ENCODE data around the gene A2ML1.

The A2ML1 gene

GRCh38 chr12:8860165-8860961 is 37.9 kb downstream of the A2ML1 start:
- no peak overlapping the region for H3K9ac ChIP-seq
- H3K4me1 ChIP-seq: peaks cover 6% of the 10 kb centered on the region
- H3K79me2 ChIP-seq: no peaks in the 10 kb centered on the region
- no peak overlapping the region for H3K27ac ChIP-seq
- H2AFZ ChIP-seq: no peak overlapping the region
- no peaks in the 10 kb centered on the region for H3K36me3 ChIP-seq (ENCODE audit: control insufficient read depth, insufficient read depth, low read length)
- no peaks in the 10 kb centered on the region for H3K27me3 ChIP-seq (ENCODE audit: control insufficient read depth, insufficient read depth, low read length)
- H3K4me2 ChIP-seq (ENCODE audit: low read length): no peak overlapping the region
- no peaks in the 10 kb centered on the region for H3K9me3 ChIP-seq (ENCODE audit: control insufficient read depth, low read length)
- peak; percentile 81 for TF ChIP-seq CTCF (IDR thresholded peaks at IDR 0.05)
- H3K4me3 ChIP-seq (ENCODE audit: low read depth, low read length): no peak overlapping the region

- H3K4me2 ChIP-seq (ENCODE audit: low read length): no peak overlapping the region
- H3K27me3 ChIP-seq (ENCODE audit: control insufficient read depth, insufficient read depth, low read length): no peaks in the 10 kb centered on the region
- no peaks in the 10 kb centered on the region for H3K79me2 ChIP-seq
- no peaks in the 10 kb centered on the region for H3K4me1 ChIP-seq
- H2AFZ ChIP-seq: no peak overlapping the region
- TF ChIP-seq CTCF (IDR thresholded peaks at IDR 0.05): no peak
- no peak overlapping the region for H3K9ac ChIP-seq
- H3K27ac ChIP-seq: no peak overlapping the region
- no peak overlapping the region for H3K4me3 ChIP-seq (ENCODE audit: low read depth, low read length)
- H3K36me3 ChIP-seq (ENCODE audit: control insufficient read depth, insufficient read depth, low read length): no peaks in the 10 kb centered on the region
- H3K9me3 ChIP-seq (ENCODE audit: control insufficient read depth, low read length): no peaks in the 10 kb centered on the region
Observed at GRCh38 chr12:8866429-8866828, 44.0 kb downstream of the A2ML1 start.

GRCh38 chr12:8867009-8867408 is 44.6 kb downstream of the A2ML1 start:
- H3K27ac ChIP-seq: no peak overlapping the region
- no peak for TF ChIP-seq CTCF (IDR thresholded peaks at IDR 0.05)
- no peaks in the 10 kb centered on the region for H3K36me3 ChIP-seq (ENCODE audit: control insufficient read depth, insufficient read depth, low read length)
- H3K4me3 ChIP-seq (ENCODE audit: low read depth, low read length): no peak overlapping the region
- H3K9ac ChIP-seq: no peak overlapping the region
- H3K4me1 ChIP-seq: no peaks in the 10 kb centered on the region
- no peaks in the 10 kb centered on the region for H3K27me3 ChIP-seq (ENCODE audit: control insufficient read depth, insufficient read depth, low read length)
- no peaks in the 10 kb centered on the region for H3K79me2 ChIP-seq
- H2AFZ ChIP-seq: no peak overlapping the region
- H3K4me2 ChIP-seq (ENCODE audit: low read length): no peak overlapping the region
- no peaks in the 10 kb centered on the region for H3K9me3 ChIP-seq (ENCODE audit: control insufficient read depth, low read length)

GRCh38 chr12:8867786-8868185 is 45.4 kb downstream of the A2ML1 start:
- Histone ChIP-seq H3K9ac (no peak overlapping the region), H3K27ac (no peak overlapping the region), H3K36me3 (ENCODE audit: control insufficient read depth, insufficient read depth, low read length) (no peaks in the 10 kb centered on the region), H3K4me2 (ENCODE audit: low read length) (no peak overlapping the region), H3K27me3 (ENCODE audit: control insufficient read depth, insufficient read depth, low read length) (no peaks in the 10 kb centered on the region), H2AFZ (no peak overlapping the region), H3K9me3 (ENCODE audit: control insufficient read depth, low read length) (no peaks in the 10 kb centered on the region), H3K79me2 (no peaks in the 10 kb centered on the region), H3K4me3 (ENCODE audit: low read depth, low read length) (no peak overlapping the region), H3K4me1 (no peaks in the 10 kb centered on the region)
- no peak for TF ChIP-seq CTCF (IDR thresholded peaks at IDR 0.05)

GRCh38 chr12:8870586-8870985 is 48.2 kb downstream of the A2ML1 start:
- H3K4me1 ChIP-seq: no peaks in the 10 kb centered on the region
- H2AFZ ChIP-seq: no peak overlapping the region
- no peak overlapping the region for H3K9ac ChIP-seq
- no peaks in the 10 kb centered on the region for H3K9me3 ChIP-seq (ENCODE audit: control insufficient read depth, low read length)
- no peak overlapping the region for H3K27ac ChIP-seq
- no peaks in the 10 kb centered on the region for H3K36me3 ChIP-seq (ENCODE audit: control insufficient read depth, insufficient read depth, low read length)
- TF ChIP-seq CTCF (IDR thresholded peaks at IDR 0.05): no peak
- no peaks in the 10 kb centered on the region for H3K27me3 ChIP-seq (ENCODE audit: control insufficient read depth, insufficient read depth, low read length)
- no peak overlapping the region for H3K4me2 ChIP-seq (ENCODE audit: low read length)
- no peak overlapping the region for H3K4me3 ChIP-seq (ENCODE audit: low read depth, low read length)
- H3K79me2 ChIP-seq: no peaks in the 10 kb centered on the region
